ENCODE data around the gene MT1E.

MT1E gene

GRCh38 chr16:56628486-56629350 is 3.1 kb downstream of the MT1E start:
- Mint-ChIP-seq H3K4me1 (ENCODE audit: low read depth) (peaks cover 20% of the 10 kb centered on the region), H3K27ac (no peak overlapping the region), H3K4me3 (no peak overlapping the region), H3K27me3 (ENCODE audit: low read depth) (peaks cover 50% of the 10 kb centered on the region), H3K9me3 (no peaks in the 10 kb centered on the region), H3K36me3 (ENCODE audit: low read depth) (peaks cover 7% of the 10 kb centered on the region)

GRCh38 chr16:56629531-56629930 is 4.0 kb downstream of the MT1E start:
- Mint-ChIP-seq H3K36me3 (ENCODE audit: low read depth) (peaks cover 7% of the 10 kb centered on the region), H3K4me3 (no peak overlapping the region), H3K4me1 (ENCODE audit: low read depth) (peaks cover 18% of the 10 kb centered on the region), H3K27me3 (ENCODE audit: low read depth) (peaks cover 58% of the 10 kb centered on the region), H3K9me3 (no peaks in the 10 kb centered on the region), H3K27ac (no peak overlapping the region)

GRCh38 chr16:56630134-56630533 is 4.6 kb downstream of the MT1E start:
- Mint-ChIP-seq H3K4me1 (ENCODE audit: low read depth) (peaks cover 19% of the 10 kb centered on the region), H3K27me3 (ENCODE audit: low read depth) (peaks cover 61% of the 10 kb centered on the region), H3K27ac (no peak overlapping the region), H3K4me3 (no peak overlapping the region), H3K9me3 (no peaks in the 10 kb centered on the region), H3K36me3 (ENCODE audit: low read depth) (peaks cover 6% of the 10 kb centered on the region)

- Mint-ChIP-seq H3K36me3 (ENCODE audit: low read depth) (peaks cover 6% of the 10 kb centered on the region), H3K27me3 (ENCODE audit: low read depth) (peaks cover 70% of the 10 kb centered on the region), H3K9me3 (no peaks in the 10 kb centered on the region), H3K4me3 (no peak overlapping the region), H3K4me1 (ENCODE audit: low read depth) (peaks cover 20% of the 10 kb centered on the region), H3K27ac (no peak overlapping the region)
Observed at GRCh38 chr16:56631197-56631596, 5.6 kb downstream of the MT1E start.

GRCh38 chr16:56631832-56632155 is 6.2 kb downstream of the MT1E start:
- Mint-ChIP-seq H3K4me1 (ENCODE audit: low read depth) (peaks cover 20% of the 10 kb centered on the region), H3K27me3 (ENCODE audit: low read depth) (peaks cover 76% of the 10 kb centered on the region), H3K4me3 (peak overlapping the region; percentile 65), H3K9me3 (no peaks in the 10 kb centered on the region), H3K36me3 (ENCODE audit: low read depth) (peaks cover 6% of the 10 kb centered on the region), H3K27ac (no peak overlapping the region)

GRCh38 chr16:56632156-56632847 is 6.7 kb downstream of the MT1E start, which contains the start of gene MT1M:
MT1M (plus strand) TSS chr16:56632659; CDS start chr16:56632732, 73 bp downstream.
- Mint-ChIP-seq H3K4me3 (peak within 1 kb of the TSS; percentile 65), H3K27me3 (ENCODE audit: low read depth) (peaks cover 81% of the 10 kb centered on the region), H3K36me3 (ENCODE audit: low read depth) (peaks cover 6% of the 10 kb centered on the region), H3K27ac (no peak within 1 kb of the TSS), H3K9me3 (no peaks in the 10 kb centered on the region), H3K4me1 (ENCODE audit: low read depth) (peaks cover 20% of the 10 kb centered on the region)

GRCh38 chr16:56632848-56633365 is 7.3 kb downstream of the MT1E start:
- Mint-ChIP-seq H3K27ac (no peak overlapping the region), H3K4me3 (peak overlapping the region; percentile 53), H3K4me1 (ENCODE audit: low read depth) (peaks cover 24% of the 10 kb centered on the region), H3K27me3 (ENCODE audit: low read depth) (peaks cover 87% of the 10 kb centered on the region), H3K36me3 (ENCODE audit: low read depth) (peaks cover 6% of the 10 kb centered on the region), H3K9me3 (no peaks in the 10 kb centered on the region)

- Mint-ChIP-seq H3K27me3 (ENCODE audit: low read depth) (peaks cover 91% of the 10 kb centered on the region), H3K4me1 (ENCODE audit: low read depth) (peaks cover 26% of the 10 kb centered on the region), H3K27ac (no peak overlapping the region), H3K36me3 (ENCODE audit: low read depth) (peaks cover 6% of the 10 kb centered on the region), H3K9me3 (no peaks in the 10 kb centered on the region), H3K4me3 (no peak overlapping the region)
Observed at GRCh38 chr16:56633535-56633934, 8.0 kb downstream of the MT1E start.

- Mint-ChIP-seq H3K4me3 (peak overlapping the region; percentile 74), H3K27ac (peak overlapping the region; percentile 41), H3K36me3 (ENCODE audit: low read depth) (peaks cover 6% of the 10 kb centered on the region), H3K27me3 (ENCODE audit: low read depth) (peaks cover 93% of the 10 kb centered on the region), H3K9me3 (no peaks in the 10 kb centered on the region), H3K4me1 (ENCODE audit: low read depth) (peaks cover 26% of the 10 kb centered on the region)
Observed at GRCh38 chr16:56634715-56635440, 9.3 kb downstream of the MT1E start.

- peaks cover 93% of the 10 kb centered on the region for H3K27me3 Mint-ChIP-seq (ENCODE audit: low read depth)
- H3K4me3 Mint-ChIP-seq: peak overlapping the region; percentile 46
- no peaks in the 10 kb centered on the region for H3K9me3 Mint-ChIP-seq
- no peak overlapping the region for H3K27ac Mint-ChIP-seq
- H3K36me3 Mint-ChIP-seq (ENCODE audit: low read depth): peaks cover 6% of the 10 kb centered on the region
- peaks cover 22% of the 10 kb centered on the region for H3K4me1 Mint-ChIP-seq (ENCODE audit: low read depth)
Observed at GRCh38 chr16:56635441-56635967, 9.9 kb downstream of the MT1E start.

GRCh38 chr16:56636616-56637413 is 11.2 kb downstream of the MT1E start:
- Mint-ChIP-seq H3K36me3 (ENCODE audit: low read depth) (peaks cover 4% of the 10 kb centered on the region), H3K4me3 (no peak overlapping the region), H3K4me1 (ENCODE audit: low read depth) (peaks cover 20% of the 10 kb centered on the region), H3K27me3 (ENCODE audit: low read depth) (peaks cover 87% of the 10 kb centered on the region), H3K9me3 (no peaks in the 10 kb centered on the region), H3K27ac (no peak overlapping the region)

GRCh38 chr16:56637814-56638750 is 12.5 kb downstream of the MT1E start, which contains the start of gene MT1A:
MT1A (plus strand) TSS chr16:56638666; CDS start chr16:56638739, 73 bp downstream.
- Mint-ChIP-seq H3K4me1 (ENCODE audit: low read depth) (peaks cover 24% of the 10 kb centered on the region), H3K4me3 (peak within 1 kb of the TSS; percentile 77), H3K27ac (no peak within 1 kb of the TSS), H3K27me3 (ENCODE audit: low read depth) (peaks cover 86% of the 10 kb centered on the region), H3K36me3 (ENCODE audit: low read depth) (peaks cover 3% of the 10 kb centered on the region), H3K9me3 (no peaks in the 10 kb centered on the region)

GRCh38 chr16:56639045-56639444 is 13.5 kb downstream of the MT1E start:
- H3K27me3 Mint-ChIP-seq (ENCODE audit: low read depth): peaks cover 82% of the 10 kb centered on the region
- peaks cover 31% of the 10 kb centered on the region for H3K4me1 Mint-ChIP-seq (ENCODE audit: low read depth)
- no peak overlapping the region for H3K4me3 Mint-ChIP-seq
- no peaks in the 10 kb centered on the region for H3K9me3 Mint-ChIP-seq
- peaks cover 3% of the 10 kb centered on the region for H3K36me3 Mint-ChIP-seq (ENCODE audit: low read depth)
- H3K27ac Mint-ChIP-seq: no peak overlapping the region

Data from T-helper 1 cell treated with Interleukin-12 subunit alpha and Interleukin-12 subunit beta and Interleukin-4 antibody, amounts not matched to agents 30 μg/mL and 1 μg/mL, for 36 hours (primary cell).